ENCODE measurements around the gene ATP8A1. TPM values are rescaled to one million over a fixed set of nuclear protein-coding genes. Genes with fewer than 3 reads are reported as not detected.

Gene ATP8A1
- total and polyA plus RNA-seq, 2 of the 4 experiments (the other 2 are of a cell fraction): 0.12 to 0.36 TPM

GRCh38 chr4:42618023-42618422, 38.9 kb downstream of the ATP8A1 start:
- no peak overlapping the region for H2AK5ac ChIP-seq (ENCODE audit: low read depth, low read length)
- no peak overlapping the region for H2BK15ac ChIP-seq (ENCODE audit: low read depth, low read length)
- H2AK9ac ChIP-seq (replicated peaks; ENCODE audit: low read depth, low read length, poor library complexity): no peak overlapping the region
- DNase-seq: no peak
- no peak overlapping the region for H3K4me2 ChIP-seq (ENCODE audit: low read depth, low read length)
- no peak overlapping the region for H3K27ac ChIP-seq (ENCODE audit: insufficient read depth, low read length)
- H3K4me1 ChIP-seq (ENCODE audit: control insufficient read depth, insufficient read depth, low read length): no peaks in the 10 kb centered on the region
- no peak for TF ChIP-seq MAZ (IDR thresholded peaks at IDR 0.05; ENCODE audit: borderline replicate concordance, low read depth, low read length)
- TF ChIP-seq CEBPB (IDR thresholded peaks at IDR 0.05; ENCODE audit: low read depth, low read length): no peak
- TF ChIP-seq CTCF (conservative IDR thresholded peaks at IDR 0.05; ENCODE audit: low read depth, low read length): no peak
- TF ChIP-seq FOS (IDR thresholded peaks at IDR 0.05; ENCODE audit: low read depth, low read length): no peak
- TF ChIP-seq POLR2A (IDR thresholded peaks at IDR 0.05; ENCODE audit: low read depth, low read length): no peak
- TF ChIP-seq CHD1 (IDR thresholded peaks at IDR 0.05; ENCODE audit: low read depth, low read length): no peak
- TF ChIP-seq MXI1 (IDR thresholded peaks at IDR 0.05; ENCODE audit: borderline replicate concordance, low read depth, low read length): no peak
- TF ChIP-seq RFX5 (IDR thresholded peaks at IDR 0.05; ENCODE audit: low read depth, low read length): no peak
- no peak for TF ChIP-seq NFE2L2 (IDR thresholded peaks at IDR 0.05; ENCODE audit: low read depth, low read length)
- TF ChIP-seq RAD21 (IDR thresholded peaks at IDR 0.05; ENCODE audit: low read length): no peak
- no peaks in the 10 kb centered on the region for H3K9me3 ChIP-seq (ENCODE audit: control insufficient read depth, insufficient read depth, low read length)
- H4K20me1 ChIP-seq (ENCODE audit: insufficient read depth, low read length): no peaks in the 10 kb centered on the region
- H2BK120ac ChIP-seq (ENCODE audit: low read depth, low read length): no peak overlapping the region
- in situ Hi-C loops (cut with MboI; ENCODE audit: low sequenced_read_pairs): no loop called here
- ATAC-seq (ENCODE audit: low read depth): no peak
- ChIA-PET CTCF (no interaction called here), POLR2A (ENCODE audit: unreplicated experiment) (no interaction called here)
- H2BK5ac ChIP-seq (ENCODE audit: low read depth, low read length, poor library complexity, severe bottlenecking): no peak overlapping the region
- H3K36me3 ChIP-seq (ENCODE audit: control insufficient read depth, insufficient read depth, low read length): no peaks in the 10 kb centered on the region
- no peak overlapping the region for H3K18ac ChIP-seq (ENCODE audit: low read depth, low read length)
- no peaks in the 10 kb centered on the region for H3K27me3 ChIP-seq (ENCODE audit: control insufficient read depth, insufficient read depth, low read length)
- dilution Hi-C loops (cut with HindIII; ENCODE audit: low sequenced_read_pairs, unreplicated experiment): no loop called here
- H3K4ac ChIP-seq (ENCODE audit: low read depth, low read length): no peak overlapping the region
- H3K14ac ChIP-seq (replicated peaks; ENCODE audit: low read depth, low read length): no peak overlapping the region
- no peaks in the 10 kb centered on the region for H3K9me1 ChIP-seq (ENCODE audit: insufficient read depth, low read length)
- H2AFZ ChIP-seq (replicated peaks; ENCODE audit: low read length, poor library complexity): no peak overlapping the region
- H4K8ac ChIP-seq (ENCODE audit: low read depth in 2 of 2, low read length in 2 of 2): no peak overlapping the region
- no TSS peak for BruUV-seq (replicated peaks)
- no peak overlapping the region for H3K4me3 ChIP-seq (ENCODE audit: insufficient read depth, low read depth, low read length)
- no peak overlapping the region for H3K56ac ChIP-seq (ENCODE audit: extremely low read depth, insufficient read depth, low read length)
- H3K23ac ChIP-seq (ENCODE audit: low read depth, low read length): no peak overlapping the region
- no peak overlapping the region for H3K9ac ChIP-seq (ENCODE audit: low read depth, low read length)
- H4K91ac ChIP-seq (ENCODE audit: insufficient read depth, low read depth, low read length): no peak overlapping the region
- intact Hi-C loops (cut with micrococcal nuclease): no loop called here
- H3K79me1 ChIP-seq (ENCODE audit: low read depth in 1 of 2, low read length in 2 of 2): no peaks in the 10 kb centered on the region
- no peak overlapping the region for H2BK20ac ChIP-seq (ENCODE audit: low read depth, low read length)
- WGBS, 2 experiments (ENCODE audit: extremely low coverage in 2 of 2, insufficient read length in 1 of 2): no CpG with 5 or more reads among the region's 2 CpGs
- no peak overlapping the region for H4K5ac ChIP-seq (ENCODE audit: low read depth, low read length)

All from IMR-90 (cell line).